Measurements from ENCODE around the gene RARG. TPM values are rescaled to one million over a fixed set of nuclear protein-coding genes. Genes with fewer than 3 reads are reported as not detected.
A peak's percentile ranks its signal among the peaks of the same experiment; 100 is the strongest.

RARG gene
- total RNA-seq, 1 experiment from 2014 or later: 118 TPM

- Histone ChIP-seq H3K9me3 (ENCODE audit: insufficient read depth, low read depth) (no peaks in the 10 kb centered on the region), H2AFZ (peak overlapping the region; percentile 95), H3F3A (ENCODE audit: insufficient read depth, low read depth) (peaks cover 11% of the 10 kb centered on the region; the same call in 1 of the 2 replicates), H3K36me3 (ENCODE audit: low read depth) (no peaks in the 10 kb centered on the region), H3K4me1 (replicated peaks; ENCODE audit: insufficient read depth) (peaks cover 11% of the 10 kb centered on the region), H3K27me3 (ENCODE audit: insufficient read depth, low read depth) (no peaks in the 10 kb centered on the region), H3K27ac (no peak overlapping the region), H3K79me2 (ENCODE audit: low read depth) (peaks cover 20% of the 10 kb centered on the region), H3K4me3 (peak overlapping the region; percentile 85), H3K4me2 (peak overlapping the region; percentile 96), H4K20me1 (ENCODE audit: insufficient read depth) (no peaks in the 10 kb centered on the region), H3K9me2 (ENCODE audit: insufficient read depth) (no peaks in the 10 kb centered on the region)
- ChIA-PET POLR2A (ENCODE audit: unreplicated experiment) (interaction anchor here (0.6 to 0.8 kb wide), 3 partner anchors 47 to 758 kb away, joined by 4 to 56 read pairs (median 26); no protein-coding TSS in a partner anchor), CTCF (interaction anchor here (1.2 to 1.9 kb wide), 3 partner anchors 16 to 54 kb away, joined by 4 to 7 read pairs (median 7); a partner anchor contains a TSS)
- BruUV-seq (replicated peaks): no TSS peak
- no peak for DNase-seq
- TF ChIP-seq EZH2 (IDR thresholded peaks at IDR 0.05; ENCODE audit: low read depth): no peak
- TF ChIP-seq, protein P1, sequence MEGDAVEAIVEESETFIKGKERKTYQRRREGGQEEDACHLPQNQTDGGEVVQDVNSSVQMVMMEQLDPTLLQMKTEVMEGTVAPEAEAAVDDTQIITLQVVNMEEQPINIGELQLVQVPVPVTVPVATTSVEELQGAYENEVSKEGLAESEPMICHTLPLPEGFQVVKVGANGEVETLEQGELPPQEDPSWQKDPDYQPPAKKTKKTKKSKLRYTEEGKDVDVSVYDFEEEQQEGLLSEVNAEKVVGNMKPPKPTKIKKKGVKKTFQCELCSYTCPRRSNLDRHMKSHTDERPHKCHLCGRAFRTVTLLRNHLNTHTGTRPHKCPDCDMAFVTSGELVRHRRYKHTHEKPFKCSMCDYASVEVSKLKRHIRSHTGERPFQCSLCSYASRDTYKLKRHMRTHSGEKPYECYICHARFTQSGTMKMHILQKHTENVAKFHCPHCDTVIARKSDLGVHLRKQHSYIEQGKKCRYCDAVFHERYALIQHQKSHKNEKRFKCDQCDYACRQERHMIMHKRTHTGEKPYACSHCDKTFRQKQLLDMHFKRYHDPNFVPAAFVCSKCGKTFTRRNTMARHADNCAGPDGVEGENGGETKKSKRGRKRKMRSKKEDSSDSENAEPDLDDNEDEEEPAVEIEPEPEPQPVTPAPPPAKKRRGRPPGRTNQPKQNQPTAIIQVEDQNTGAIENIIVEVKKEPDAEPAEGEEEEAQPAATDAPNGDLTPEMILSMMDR (conservative IDR thresholded peaks at IDR 0.05): no peak
- intact Hi-C loops (cut with micrococcal nuclease; ENCODE audit: unreplicated experiment): no loop called here
These were observed 35.4 kb upstream of the RARG start for GRCh38 chr12:53267306-53267998.

DNA sequence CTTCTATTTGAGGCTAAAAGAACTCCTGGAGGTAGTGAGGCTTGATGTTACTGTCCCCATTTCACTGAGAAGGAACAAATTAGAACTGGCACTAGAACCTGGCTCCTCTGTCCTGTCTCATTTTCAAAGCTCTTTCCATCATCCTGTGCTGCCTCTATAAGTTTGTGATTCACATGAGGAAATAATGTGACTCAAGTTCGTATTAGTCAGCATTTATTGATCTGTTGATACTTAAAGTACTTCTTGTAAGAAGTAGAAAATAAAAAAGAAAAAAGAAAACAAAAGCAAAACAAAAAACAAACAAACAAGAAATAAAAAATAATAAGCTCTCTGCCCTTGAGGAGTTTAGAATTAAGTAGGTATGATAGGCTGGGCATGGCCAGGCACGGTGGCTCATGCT lies 33.8 kb upstream of the RARG start:
- POLR2A ChIA-PET (ENCODE audit: unreplicated experiment): no interaction called here
- 0 out of 2 replicates have a peak overlapping the region, but pooled peaks have one; percentile 12 for H2AFZ ChIP-seq
- H3K4me2 ChIP-seq: no peak overlapping the region; the same call in 1 of the 2 replicates
- no peak for TF ChIP-seq EZH2 (IDR thresholded peaks at IDR 0.05; ENCODE audit: low read depth)
- TF ChIP-seq, protein P1 (conservative IDR thresholded peaks at IDR 0.05): no peak
- H3K4me3 ChIP-seq: no peak overlapping the region
- no peaks in the 10 kb centered on the region for H3K27me3 ChIP-seq (ENCODE audit: insufficient read depth, low read depth)
- H3K36me3 ChIP-seq (ENCODE audit: low read depth): no peaks in the 10 kb centered on the region
- peaks cover 20% of the 10 kb centered on the region for H3K79me2 ChIP-seq (ENCODE audit: low read depth)
- H3K4me1 ChIP-seq (replicated peaks; ENCODE audit: insufficient read depth): peaks cover 11% of the 10 kb centered on the region
- BruUV-seq (replicated peaks): no TSS peak
- CTCF ChIA-PET: no interaction called here
- H3K27ac ChIP-seq: 0 out of 2 replicates have a peak overlapping the region, but pooled peaks have one; percentile 23
- intact Hi-C loops (cut with micrococcal nuclease; ENCODE audit: unreplicated experiment): no loop called here
- H4K20me1 ChIP-seq (ENCODE audit: insufficient read depth): no peaks in the 10 kb centered on the region
- H3F3A ChIP-seq (ENCODE audit: insufficient read depth, low read depth): peaks cover 11% of the 10 kb centered on the region; the same call in 1 of the 2 replicates
- no peaks in the 10 kb centered on the region for H3K9me3 ChIP-seq (ENCODE audit: insufficient read depth, low read depth)
- DNase-seq: peak in 1 of 2 experiments; percentile 57
- no peaks in the 10 kb centered on the region for H3K9me2 ChIP-seq (ENCODE audit: insufficient read depth)

DNA sequence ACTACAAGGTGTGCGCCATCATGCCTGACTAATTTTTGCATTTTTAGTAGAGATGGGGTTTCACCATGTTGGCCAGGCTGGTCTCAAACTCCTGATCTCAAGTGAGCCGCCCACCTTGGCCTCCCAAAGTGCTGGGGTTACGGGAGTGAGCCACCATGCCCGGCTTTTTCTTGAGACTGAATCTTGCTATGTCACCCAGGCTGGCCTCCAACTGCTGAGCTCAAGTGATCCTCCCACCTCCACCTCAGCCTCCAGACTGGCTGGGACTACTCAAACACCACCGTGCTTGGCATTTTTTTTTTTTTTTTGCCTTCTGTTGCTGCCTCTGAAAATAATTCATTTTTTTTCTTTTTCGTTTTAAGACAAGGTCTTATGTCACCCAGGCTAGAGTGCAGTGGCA lies 27.9 kb upstream of the RARG start:
- H3F3A ChIP-seq (ENCODE audit: insufficient read depth, low read depth): no peaks in the 10 kb centered on the region
- CTCF ChIA-PET: no interaction called here
- TF ChIP-seq, protein P1 (conservative IDR thresholded peaks at IDR 0.05): no peak
- TF ChIP-seq EZH2 (IDR thresholded peaks at IDR 0.05; ENCODE audit: low read depth): no peak

More for the DNA sequence above, 27.9 kb upstream of the RARG start:
- no peaks in the 10 kb centered on the region for H3K27me3 ChIP-seq (ENCODE audit: insufficient read depth, low read depth)
- H3K9me3 ChIP-seq (ENCODE audit: insufficient read depth, low read depth): no peaks in the 10 kb centered on the region
- no peaks in the 10 kb centered on the region for H3K4me1 ChIP-seq (replicated peaks; ENCODE audit: insufficient read depth)
- POLR2A ChIA-PET (ENCODE audit: unreplicated experiment): no interaction called here
- H3K9me2 ChIP-seq (ENCODE audit: insufficient read depth): no peaks in the 10 kb centered on the region
- no peak overlapping the region for H3K4me2 ChIP-seq
- no peak for DNase-seq
- H3K27ac ChIP-seq: no peak overlapping the region
- no peak overlapping the region for H3K4me3 ChIP-seq
- no peaks in the 10 kb centered on the region for H4K20me1 ChIP-seq (ENCODE audit: insufficient read depth)
- intact Hi-C loops (cut with micrococcal nuclease; ENCODE audit: unreplicated experiment): no loop called here
- no TSS peak for BruUV-seq (replicated peaks)
- no peak overlapping the region for H2AFZ ChIP-seq
- H3K79me2 ChIP-seq (ENCODE audit: low read depth): no peaks in the 10 kb centered on the region
- H3K36me3 ChIP-seq (ENCODE audit: low read depth): no peaks in the 10 kb centered on the region
